SK-N-SH (cell line): ENCODE data around the gene ASTL. TPM values are rescaled to one million over a fixed set of nuclear protein-coding genes. Genes with fewer than 3 reads are reported as not detected.

Experiments used
- CTCF ChIA-PET: fragments of 300-600, 350-600 bp; formaldehyde crosslinking; extraction: SDS; loops from one replicate; lab custom pipeline; 2021; lab: Yijun Ruan, JAX
- POLR2A ChIA-PET: fragments of 350-600 bp; sonication (Branson Sonifier 250); formaldehyde crosslinking; extraction: SDS; loops from one replicate; lab custom pipeline; 2020; ENCODE audit warnings: antibody characterized with exemption, inconsistent platforms; lab: Yijun Ruan, JAX
- DNase-seq: peaks from one replicate; pipeline ENCODE4 v3.0.0; 2012
- H2AFZ ChIP-seq: fragments of 200-600 bp; sonication (generic); 2 replicates; pipeline ENCODE4 v1.8.1; 2016; ENCODE audit warnings: antibody characterized with exemption, mild to moderate bottlenecking, low read depth
- H3F3A ChIP-seq: fragments of 200-600 bp; sonication (generic); replicated peaks from 2 replicates; pipeline ENCODE3; 2016; ENCODE audit warnings: antibody characterized with exemption, mild to moderate bottlenecking; ENCODE audit not compliant: insufficient read depth
- H3K27ac ChIP-seq, 2 experiments: fragments of 200-500 bp in 1 of 2; fragments of 200-600 bp in 1 of 2; sonication (Bioruptor generic) in 1 of 2; sonication (generic), shearing (Covaris generic) in 1 of 2; 2 replicates each; pipeline versions ENCODE4 v1.5.1 to v1.6.1; 2014 to 2016; ENCODE audit warnings: low read depth in 2 of 2, inconsistent platforms in 1 of 2, low read length in 1 of 2, mild to moderate bottlenecking in 1 of 2, mixed read lengths in 1 of 2
- H3K27me3 ChIP-seq: fragments of 200-600 bp; sonication (generic), shearing (Covaris generic); 2 replicates; pipeline ENCODE4 v1.6.1; 2016; ENCODE audit warnings: mixed run types; ENCODE audit not compliant: insufficient read depth
- H3K36me3 ChIP-seq, 2 experiments: fragments of 200-500 bp in 1 of 2; fragments of 200-600 bp in 1 of 2; sonication (Bioruptor generic) in 1 of 2; sonication (generic) in 1 of 2; replicated peaks in 1 of 2; 2 replicates each; pipeline versions ENCODE3 to v1.5.1; 2014 to 2016; ENCODE audit warnings: low read length in 1 of 2, mild to moderate bottlenecking in 1 of 2; ENCODE audit not compliant: insufficient read depth in 2 of 2, control insufficient read depth in 1 of 2
- H3K4me1 ChIP-seq, 2 experiments: fragments of 200-500 bp in 1 of 2; fragments of 200-600 bp in 1 of 2; sonication (Bioruptor generic) in 1 of 2; sonication (generic), shearing (Covaris generic) in 1 of 2; 2 replicates each; pipeline versions ENCODE4 v1.5.1 to v1.6.1; 2014 to 2016; ENCODE audit warnings: low read depth in 1 of 2, low read length in 1 of 2, mixed run types in 1 of 2; ENCODE audit not compliant: insufficient read depth in 2 of 2, control insufficient read depth in 1 of 2
- H3K4me2 ChIP-seq: fragments of 200-600 bp; sonication (generic), shearing (Covaris generic); 2 replicates; pipeline ENCODE4 v1.6.1; 2017; ENCODE audit warnings: mixed run types
- H3K4me3 ChIP-seq, 2 experiments: fragments of 200-500 bp in 1 of 2; fragments of 200-600 bp in 1 of 2; sonication (Bioruptor generic) in 1 of 2; sonication (generic), shearing (Covaris generic) in 1 of 2; 2 replicates each; pipeline versions ENCODE4 v1.5.1 to v1.8.1; 2014 to 2016; ENCODE audit warnings: low read depth in 2 of 2, inconsistent platforms in 1 of 2, low read length in 1 of 2, mild to moderate bottlenecking in 1 of 2, mixed read lengths in 1 of 2, moderate library complexity in 1 of 2
- H3K79me2 ChIP-seq: fragments of 200-600 bp; sonication (generic); 2 replicates; pipeline ENCODE4 v1.8.1; 2017; ENCODE audit warnings: mild to moderate bottlenecking; ENCODE audit not compliant: insufficient read depth
- H3K9ac ChIP-seq: fragments of 200-600 bp; sonication (generic); 2 replicates; pipeline ENCODE4 v1.6.1; 2017; ENCODE audit warnings: mixed run types
- H3K9me2 ChIP-seq: fragments of 200-600 bp; sonication (generic); 2 replicates; pipeline ENCODE4 v1.6.1; 2017; ENCODE audit warnings: mixed run types
- H3K9me3 ChIP-seq: fragments of 200-600 bp; sonication (generic); 2 replicates; pipeline ENCODE4 v1.6.1; 2017; ENCODE audit warnings: mixed run types, mild to moderate bottlenecking, moderate library complexity
- H4K20me1 ChIP-seq: fragments of 200-600 bp; sonication (generic); 2 replicates; pipeline ENCODE4 v1.6.1; 2017; ENCODE audit warnings: mild to moderate bottlenecking, mixed run types; ENCODE audit not compliant: insufficient read depth
- CHD2 ChIP-seq: fragments of 150-350 bp; IDR thresholded peaks from 2 replicates; pipeline ENCODE4 v1.6.1; 2018; ENCODE audit warnings: low read length; ENCODE audit not compliant: partially characterized antibody
- CTCF ChIP-seq: fragments of 200-600 bp; sonication (generic); IDR thresholded peaks from 2 replicates; pipeline ENCODE4 v1.6.1; 2017; ENCODE audit warnings: antibody characterized with exemption, mild to moderate bottlenecking, moderate library complexity
- EP300 ChIP-seq, 2 experiments: IDR thresholded peaks; 2 replicates each; pipeline versions ENCODE4 v1.4.0 to v1.6.1; 2012; ENCODE audit warnings: borderline replicate concordance in 1 of 2, low read depth in 1 of 2, low read length in 1 of 2
- FOXJ3 ChIP-seq: sonication (generic); formaldehyde crosslinking; IDR thresholded peaks from 2 replicates; pipeline ENCODE4 v1.5.1; 2020; ENCODE audit warnings: mild to moderate bottlenecking, missing genetic modification reagents
- GABPA ChIP-seq: IDR thresholded peaks from 2 replicates; pipeline ENCODE4 v1.4.0; 2012; ENCODE audit warnings: low read depth, mild to moderate bottlenecking
- IRF3 ChIP-seq: fragments of 150-350 bp; IDR thresholded peaks from 2 replicates; pipeline ENCODE4 v1.6.1; 2016; ENCODE audit warnings: mild to moderate bottlenecking, low read depth, low read length
- JUND ChIP-seq: IDR thresholded peaks from 2 replicates; pipeline ENCODE4 v1.4.0; 2012
- MAX ChIP-seq: IDR thresholded peaks from 2 replicates; pipeline ENCODE4 v1.4.0; 2012; ENCODE audit warnings: low read depth
- NFIC ChIP-seq: IDR thresholded peaks from 2 replicates; pipeline ENCODE4 v1.4.0; 2012; ENCODE audit warnings: borderline replicate concordance
- NRF1 ChIP-seq: IDR thresholded peaks from 2 replicates; pipeline ENCODE4 v1.6.1; 2012; ENCODE audit warnings: low read depth, mild to moderate bottlenecking, low read length
- PBX3 ChIP-seq: IDR thresholded peaks from 2 replicates; pipeline ENCODE4; 2012
- POLR2AphosphoS5 ChIP-seq: IDR thresholded peaks from 2 replicates; pipeline ENCODE4 v1.6.1; 2012; ENCODE audit warnings: low read depth, low read length
- RXRA ChIP-seq: IDR thresholded peaks from 2 replicates; pipeline ENCODE4 v1.4.0; 2012; ENCODE audit warnings: low read depth, mild to moderate bottlenecking, borderline replicate concordance
- SIN3A ChIP-seq: IDR thresholded peaks from 2 replicates; pipeline ENCODE4 v1.6.1; 2012; ENCODE audit warnings: low read depth, mild to moderate bottlenecking, low read length, moderate library complexity, borderline replicate concordance
- SMC3 ChIP-seq: IDR thresholded peaks from 2 replicates; pipeline ENCODE4 v1.6.1; 2012; ENCODE audit warnings: low read depth, low read length, improper control_type of control experiment
- TCF12 ChIP-seq: IDR thresholded peaks from 2 replicates; pipeline ENCODE4 v1.4.0; 2012
- USF1 ChIP-seq: IDR thresholded peaks from 2 replicates; pipeline ENCODE4 v1.4.0; 2012; ENCODE audit warnings: low read depth, borderline replicate concordance
- YY1 ChIP-seq: IDR thresholded peaks from 2 replicates; pipeline ENCODE4 v1.4.0; 2012; ENCODE audit warnings: low read depth, mild to moderate bottlenecking
- WGBS: methylation state at CpG from one replicate; pipeline ENCODE4 v1.1.6; 2017; ENCODE audit warnings: low lambda C conversion rate; 5-methylcytosine and 5-hydroxymethylcytosine counted together
- polyA plus RNA-seq, 3 experiments: library from polyadenylated mRNA; depleted of rRNA; stranded (reverse); fragments of >200 nt; gene quantifications; 2 replicates each; pipeline ENCODE4 v1.2.3, GENCODE V29; 2012

The ASTL gene
- polyA plus RNA-seq, 1 of the 3 experiments (the other 2 are of a cell fraction), result not detected

- 67% methylated on average over 2 of the region's 2 CpGs for WGBS
These were observed 57.3 kb downstream of the ASTL start for GRCh38 chr2:96081042-96081441.

More at GRCh38 chr2:96081042-96081441, 57.3 kb downstream of the ASTL start:
- TF ChIP-seq NRF1 (no peak), PBX3 (no peak), RXRA (no peak), CHD2 (no peak), POLR2AphosphoS5 (no peak), CTCF (no peak), JUND (no peak), MAX (no peak), EP300 (IDR thresholded peaks at IDR 0.05; ENCODE audit: borderline replicate concordance in 1 of 2, low read depth in 1 of 2, low read length in 1 of 2) (no peak), USF1 (no peak), GABPA (no peak), YY1 (no peak), FOXJ3 (CRISPR knock-in tag) (no peak), SMC3 (no peak), TCF12 (no peak), IRF3 (no peak), SIN3A (no peak), NFIC (no peak)
- Histone ChIP-seq H4K20me1 (no peaks in the 10 kb centered on the region), H3K4me1 (peaks cover 0 to 16% of the 10 kb centered on the region in 2 experiments; a peak in 1 of 4 replicates), H3K36me3 (no peaks in the 10 kb centered on the region), H3K4me2 (no peak overlapping the region), H2AFZ (no peak overlapping the region), H3K79me2 (no peaks in the 10 kb centered on the region), H3K27me3 (no peaks in the 10 kb centered on the region), H3F3A (no peaks in the 10 kb centered on the region), H3K9me2 (no peaks in the 10 kb centered on the region), H3K9ac (no peak overlapping the region), H3K9me3 (no peaks in the 10 kb centered on the region; the same call in 1 of the 2 replicates), H3K4me3 (no peak overlapping the region), H3K27ac (no peak overlapping the region)
- ChIA-PET CTCF (no interaction called here), POLR2A (no interaction called here)
- DNase-seq, result no peak
